Endothelial cell of umbilical vein (primary cell): Measurements from ENCODE around the gene GLI1. TPM values are rescaled to one million over a fixed set of nuclear protein-coding genes. Genes with fewer than 3 reads are reported as not detected.

Source experiments
- BruUV-seq: library from RNA; stranded (reverse); fragments of 400-500 nt; replicated peaks from 2 replicates; lab custom pipeline; 2021; lab: Mats Ljungman, UMichigan
- CTCF ChIA-PET: fragments of 300-600, 350-600 bp; sonication (Branson Sonifier 250); formaldehyde crosslinking; loops from one replicate; lab custom pipeline; 2021; ENCODE audit warnings: antibody characterized with exemption, inconsistent platforms; lab: Charles Lee
- POLR2A ChIA-PET: fragments of 300-600, 350-600 bp; sonication (Branson Sonifier 250); formaldehyde crosslinking; loops from one replicate; lab custom pipeline; 2021; ENCODE audit warnings: antibody characterized with exemption, inconsistent platforms; lab: Charles Lee
- DNase-seq: peaks from one replicate; pipeline ENCODE4 v3.0.0-alpha.2; 2011; ENCODE audit warnings: low read depth, low spot score
- FAIRE-seq: peaks from 2 replicates; lab custom pipeline; 2011; peaks lifted over from hg19 to GRCh38; lab: Jason Lieb, UNC
- H2AFZ ChIP-seq: 2 replicates; pipeline ENCODE4 v1.6.0; 2012; ENCODE audit warnings: low read depth, low read length, control low read depth, inconsistent platforms
- H3K27ac ChIP-seq: 2 replicates; pipeline ENCODE4 v1.5.1; 2011; ENCODE audit warnings: low read depth, mild to moderate bottlenecking, control low read depth, low read length, moderate library complexity; ENCODE audit not compliant: insufficient read depth
- H3K27me3 ChIP-seq, 2 experiments: 2 replicates each; pipeline versions ENCODE4 v1.6.0 to v1.6.1; 2011; ENCODE audit warnings: low read length in 2 of 2, mixed read lengths in 1 of 2; ENCODE audit not compliant: control insufficient read depth in 2 of 2, insufficient read depth in 2 of 2
- H3K36me3 ChIP-seq, 2 experiments: 2 replicates in 1 of 2; 3 replicates in 1 of 2; pipeline ENCODE4 v1.5.1; 2011; ENCODE audit warnings: low read length in 2 of 2, mild to moderate bottlenecking in 1 of 2, moderate library complexity in 1 of 2; ENCODE audit not compliant: control insufficient read depth in 2 of 2, insufficient read depth in 2 of 2; ENCODE audit errors: extremely low read depth in 1 of 2
- H3K4me1 ChIP-seq: 3 replicates; pipeline ENCODE4 v1.5.1; 2011; ENCODE audit warnings: mild to moderate bottlenecking, low read length; ENCODE audit not compliant: control insufficient read depth, insufficient read depth; ENCODE audit errors: extremely low read depth
- H3K4me2 ChIP-seq: 2 replicates; pipeline ENCODE4 v1.6.1; 2011; ENCODE audit warnings: low read length, control low read depth, mixed read lengths; ENCODE audit not compliant: insufficient read depth
- H3K4me3 ChIP-seq, 3 experiments: fragments of 200-600 bp in 1 of 3; sonication (generic), shearing (Covaris generic) in 1 of 3; replicated peaks in 1 of 3; 2 replicates each; pipeline ENCODE4 v1.5.1; 2011 to 2016; ENCODE audit warnings: control low read depth in 3 of 3, low read length in 3 of 3, mild to moderate bottlenecking in 2 of 3, inconsistent platforms in 1 of 3, low read depth in 1 of 3, moderate library complexity in 1 of 3; ENCODE audit not compliant: insufficient read depth in 1 of 3
- H3K79me2 ChIP-seq: 2 replicates; pipeline ENCODE4 v1.6.0; 2012; ENCODE audit warnings: low read length, inconsistent platforms; ENCODE audit not compliant: control insufficient read depth, insufficient read depth
- H3K9ac ChIP-seq: replicated peaks from 2 replicates; pipeline ENCODE3; 2011; ENCODE audit warnings: low read length, control low read depth; ENCODE audit not compliant: insufficient read depth; ENCODE audit errors: extremely low read depth
- H3K9me1 ChIP-seq: replicated peaks from 3 replicates; pipeline ENCODE4 v1.6.0; 2011; ENCODE audit warnings: mild to moderate bottlenecking, low read length; ENCODE audit not compliant: control insufficient read depth, insufficient read depth; ENCODE audit errors: extremely low read depth
- H3K9me3 ChIP-seq: replicated peaks from 2 replicates; pipeline ENCODE4 v1.5.1; 2012; ENCODE audit warnings: low read length, inconsistent platforms; ENCODE audit not compliant: control insufficient read depth, insufficient read depth
- H4K20me1 ChIP-seq: replicated peaks from 2 replicates; pipeline ENCODE3; 2011; ENCODE audit warnings: mild to moderate bottlenecking, low read length; ENCODE audit not compliant: control insufficient read depth, insufficient read depth; ENCODE audit errors: extremely low read depth
- EZH2 ChIP-seq: IDR thresholded peaks from 2 replicates; pipeline ENCODE4 v1.6.1; 2012; ENCODE audit warnings: borderline replicate concordance, low read depth, mild to moderate bottlenecking, moderate library complexity, low read length, inconsistent platforms; ENCODE audit not compliant: severe bottlenecking
- FOS ChIP-seq: IDR thresholded peaks from 2 replicates; pipeline ENCODE4 v1.6.1; 2011; ENCODE audit warnings: mild to moderate bottlenecking, low read length, moderate library complexity, borderline replicate concordance; ENCODE audit not compliant: insufficient read depth
- JUN ChIP-seq: IDR thresholded peaks from 2 replicates; pipeline ENCODE4 v1.6.1; 2011; ENCODE audit warnings: borderline replicate concordance, low read depth; ENCODE audit not compliant: insufficient read length, insufficient read depth
- MYC ChIP-seq: IDR thresholded peaks from one replicate; pipeline ENCODE4 v1.6.1; 2011; ENCODE audit warnings: mild to moderate bottlenecking, low read depth, low read length
- POLR2A ChIP-seq: IDR thresholded peaks from 2 replicates; pipeline ENCODE4 v1.6.1; 2012; ENCODE audit warnings: low read depth, mild to moderate bottlenecking, control low read depth, low read length
- dilution Hi-C: fragments of 300-500 bp; cut with MboI; formaldehyde crosslinking; loops from one replicate; pipeline ENCODE4 v1.15.0; 2019; ENCODE audit warnings: low sequenced_read_pairs; ENCODE audit not compliant: extremely low pct_ligation_motif_present
- intact Hi-C: fragments of 100-400 bp; cut with micrococcal nuclease; formaldehyde crosslinking; loops from one replicate; pipeline ENCODE4 v1.10.0; 2022
- polyA plus RNA-seq, 4 experiments: library from polyadenylated mRNA; depleted of rRNA in 3 of 4; stranded (reverse) in 3 of 4; unstranded in 1 of 4; fragments of >200 nt; gene quantifications; 2 replicates each; pipeline versions ENCODE4 v1.2.1 to v1.2.3, GENCODE V29; 2011 to 2012; ENCODE audit warnings: missing spikeins in 1 of 4
- total RNA-seq: library from RNA; stranded (reverse); gene quantifications from 2 replicates; pipeline ENCODE4 v1.2.3, GENCODE V29; 2021
- TF ChIP-seq, protein P1 (sequence below): IDR thresholded peaks from 2 replicates; pipeline ENCODE4 v1.6.1; 2011; ENCODE audit not compliant: insufficient read depth, insufficient read length
- TF ChIP-seq, protein P2 (sequence below), 2 donors: IDR thresholded peaks; 1 replicate in 1 of 2; 2 replicates in 1 of 2; pipeline ENCODE4 v1.5.1; 2011; ENCODE audit warnings: low read length in 2 of 2, mild to moderate bottlenecking in 2 of 2, moderate library complexity in 2 of 2, control low read depth in 1 of 2, inconsistent platforms in 1 of 2, low read depth in 1 of 2; ENCODE audit not compliant: insufficient read depth in 1 of 2; ENCODE audit errors: extremely low read depth in 1 of 2

GLI1 gene
- total and polyA plus RNA-seq, 2 donors (not counting 3 experiments of a cell fraction or from before 2014, with no cell fraction given) = 0.10 to 0.29 TPM

DNA sequence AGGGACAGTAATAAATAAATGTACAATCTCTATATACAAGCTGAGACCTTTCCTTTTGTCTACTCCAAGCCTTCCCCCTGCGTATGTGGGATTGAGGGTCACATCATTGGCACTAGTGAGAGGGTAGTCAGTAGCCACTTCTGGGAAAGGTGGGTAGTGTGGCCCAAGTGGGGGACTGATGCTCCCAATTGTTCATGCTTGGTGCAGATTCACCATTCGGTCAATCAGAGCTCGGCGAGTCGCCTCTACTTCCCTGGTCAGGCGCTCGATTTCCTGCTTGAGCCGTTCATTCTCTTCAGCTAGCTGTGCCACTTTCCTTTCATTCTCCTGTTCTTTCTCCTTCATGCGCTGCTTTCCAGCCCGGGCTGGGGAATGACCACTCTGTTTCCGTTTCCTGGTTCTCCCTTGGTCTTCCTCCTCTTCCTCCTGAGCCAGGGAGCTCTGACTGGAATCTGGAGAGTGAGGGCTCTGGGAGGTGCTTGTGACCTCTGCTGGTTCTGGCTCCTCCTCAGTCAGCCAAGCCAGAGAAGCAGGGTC is 57.1 kb downstream of the GLI1 start:
- Histone ChIP-seq H3K36me3 (peaks cover 30 to 41% of the 10 kb centered on the region in 2 experiments), H2AFZ (no peak overlapping the region), H3K4me2 (no peak overlapping the region), H3K9me1 (no peaks in the 10 kb centered on the region), H3K4me1 (peaks cover 28% of the 10 kb centered on the region), H3K27me3 (no peaks in the 10 kb centered on the region), H3K27ac (no peak overlapping the region), H4K20me1 (no peaks in the 10 kb centered on the region), H3K9me3 (no peaks in the 10 kb centered on the region), H3K4me3 (no peak overlapping the region), H3K79me2 (peaks cover 23% of the 10 kb centered on the region), H3K9ac (no peak overlapping the region)
- no peak for DNase-seq
- TF ChIP-seq, protein P1, sequence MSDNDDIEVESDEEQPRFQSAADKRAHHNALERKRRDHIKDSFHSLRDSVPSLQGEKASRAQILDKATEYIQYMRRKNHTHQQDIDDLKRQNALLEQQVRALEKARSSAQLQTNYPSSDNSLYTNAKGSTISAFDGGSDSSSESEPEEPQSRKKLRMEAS = no peak
- TF ChIP-seq MYC (no peak), EZH2 (no peak), FOS (no peak), JUN (no peak), POLR2A (no peak)
- TF ChIP-seq, protein P2, sequence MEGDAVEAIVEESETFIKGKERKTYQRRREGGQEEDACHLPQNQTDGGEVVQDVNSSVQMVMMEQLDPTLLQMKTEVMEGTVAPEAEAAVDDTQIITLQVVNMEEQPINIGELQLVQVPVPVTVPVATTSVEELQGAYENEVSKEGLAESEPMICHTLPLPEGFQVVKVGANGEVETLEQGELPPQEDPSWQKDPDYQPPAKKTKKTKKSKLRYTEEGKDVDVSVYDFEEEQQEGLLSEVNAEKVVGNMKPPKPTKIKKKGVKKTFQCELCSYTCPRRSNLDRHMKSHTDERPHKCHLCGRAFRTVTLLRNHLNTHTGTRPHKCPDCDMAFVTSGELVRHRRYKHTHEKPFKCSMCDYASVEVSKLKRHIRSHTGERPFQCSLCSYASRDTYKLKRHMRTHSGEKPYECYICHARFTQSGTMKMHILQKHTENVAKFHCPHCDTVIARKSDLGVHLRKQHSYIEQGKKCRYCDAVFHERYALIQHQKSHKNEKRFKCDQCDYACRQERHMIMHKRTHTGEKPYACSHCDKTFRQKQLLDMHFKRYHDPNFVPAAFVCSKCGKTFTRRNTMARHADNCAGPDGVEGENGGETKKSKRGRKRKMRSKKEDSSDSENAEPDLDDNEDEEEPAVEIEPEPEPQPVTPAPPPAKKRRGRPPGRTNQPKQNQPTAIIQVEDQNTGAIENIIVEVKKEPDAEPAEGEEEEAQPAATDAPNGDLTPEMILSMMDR (IDR thresholded peaks at IDR 0.05; ENCODE audit: extremely low read depth in 1 of 2, insufficient read depth in 1 of 2, low read depth in 1 of 2, low read length in 2 of 2) = no peak
- dilution Hi-C loops (no loop called here), intact Hi-C loops (no loop called here)
- BruUV-seq = no TSS peak
- FAIRE-seq = peak; percentile 28
- CTCF ChIA-PET = interaction anchor here (1.8 kb wide), 1 partner anchor 12 kb away, joined by 4 read pairs; no protein-coding TSS in a partner anchor
- POLR2A ChIA-PET = interaction anchor here (0.9 kb wide), 1 partner anchor 17 kb away, joined by 4 read pairs; no protein-coding TSS in a partner anchor
